Measurements from ENCODE around the gene SCLY.

Gene SCLY

GRCh38 chr2:238024986-238025385 lies 35.8 kb upstream of the SCLY start:
- TF ChIP-seq NFIC (IDR thresholded peaks at IDR 0.05) (no peak), ZBTB7A (IDR thresholded peaks at IDR 0.05; ENCODE audit: low read depth) (no peak), EP300 (IDR thresholded peaks at IDR 0.05; ENCODE audit: borderline replicate concordance) (no peak), MAX (IDR thresholded peaks at IDR 0.05) (no peak), TEAD4 (IDR thresholded peaks at IDR 0.05) (no peak), YY1 (IDR thresholded peaks at IDR 0.05; ENCODE audit: low read depth) (no peak), REST (IDR thresholded peaks at IDR 0.05; ENCODE audit: low read depth) (no peak), CEBPB (IDR thresholded peaks at IDR 0.05) (no peak)

GRCh38 chr2:238025741-238026360 lies 35.0 kb upstream of the SCLY start:
- no peak for TF ChIP-seq TCF12 (IDR thresholded peaks at IDR 0.05; ENCODE audit: low read depth)
- no peak for TF ChIP-seq CREB1 (IDR thresholded peaks at IDR 0.05; ENCODE audit: low read depth)
- TF ChIP-seq TEAD4 (IDR thresholded peaks at IDR 0.05) = no peak
- TF ChIP-seq YY1 (IDR thresholded peaks at IDR 0.05; ENCODE audit: low read depth) = no peak
- TF ChIP-seq CEBPB (IDR thresholded peaks at IDR 0.05) = no peak
- no peak for TF ChIP-seq TAF1 (IDR thresholded peaks at IDR 0.05; ENCODE audit: low read depth)
- TF ChIP-seq NFIC (IDR thresholded peaks at IDR 0.05) = no peak

GRCh38 chr2:238027058-238027457 lies 33.7 kb upstream of the SCLY start:
- no peak for TF ChIP-seq EGR1 (IDR thresholded peaks at IDR 0.05)
- no peak for TF ChIP-seq YY1 (IDR thresholded peaks at IDR 0.05; ENCODE audit: low read depth)
- TF ChIP-seq MAX (IDR thresholded peaks at IDR 0.05) = no peak
- no peak for TF ChIP-seq RAD21 (IDR thresholded peaks at IDR 0.05; ENCODE audit: low read depth)
- no peak for TF ChIP-seq ZBTB7A (IDR thresholded peaks at IDR 0.05; ENCODE audit: low read depth)
- TF ChIP-seq TEAD4 (IDR thresholded peaks at IDR 0.05) = no peak
- TF ChIP-seq NFIC (IDR thresholded peaks at IDR 0.05) = no peak
- no peak for TF ChIP-seq USF1 (IDR thresholded peaks at IDR 0.05)

GRCh38 chr2:238027591-238028415 lies 33.0 kb upstream of the SCLY start:
- TF ChIP-seq EP300 (IDR thresholded peaks at IDR 0.05; ENCODE audit: borderline replicate concordance) (no peak), ZBTB7A (IDR thresholded peaks at IDR 0.05; ENCODE audit: low read depth) (no peak), FOXM1 (IDR thresholded peaks at IDR 0.05; ENCODE audit: borderline replicate concordance, low read depth) (no peak), TAF1 (IDR thresholded peaks at IDR 0.05; ENCODE audit: low read depth) (no peak), NFIC (IDR thresholded peaks at IDR 0.05) (no peak), TEAD4 (IDR thresholded peaks at IDR 0.05) (no peak)

- TF ChIP-seq REST (IDR thresholded peaks at IDR 0.05; ENCODE audit: low read depth) (no peak), EP300 (IDR thresholded peaks at IDR 0.05; ENCODE audit: borderline replicate concordance) (no peak), YY1 (IDR thresholded peaks at IDR 0.05; ENCODE audit: low read depth) (no peak)
Observed at GRCh38 chr2:238029853-238030252, 30.9 kb upstream of the SCLY start.

- TF ChIP-seq MAX (IDR thresholded peaks at IDR 0.05) = no peak
- no peak for TF ChIP-seq CEBPB (IDR thresholded peaks at IDR 0.05)
- no peak for TF ChIP-seq TCF12 (IDR thresholded peaks at IDR 0.05; ENCODE audit: low read depth)
- TF ChIP-seq FOXM1 (IDR thresholded peaks at IDR 0.05; ENCODE audit: borderline replicate concordance, low read depth) = no peak
- no peak for TF ChIP-seq EP300 (IDR thresholded peaks at IDR 0.05; ENCODE audit: borderline replicate concordance)
- TF ChIP-seq RAD21 (IDR thresholded peaks at IDR 0.05; ENCODE audit: low read depth) = no peak
Observed at GRCh38 chr2:238030422-238031155, 30.2 kb upstream of the SCLY start.
